EL (cell line): ENCODE results near the gene ZNF746.
"Not testable (repeated sequence)": the region's sequence is repeated elsewhere in the genome, so short reads cannot be mapped to it uniquely, and the experiment has no call there.

Source experiments
- DNase-seq: peaks from one replicate; pipeline ENCODE4 v3.0.0-alpha.2; 2016

Gene ZNF746

DNA sequence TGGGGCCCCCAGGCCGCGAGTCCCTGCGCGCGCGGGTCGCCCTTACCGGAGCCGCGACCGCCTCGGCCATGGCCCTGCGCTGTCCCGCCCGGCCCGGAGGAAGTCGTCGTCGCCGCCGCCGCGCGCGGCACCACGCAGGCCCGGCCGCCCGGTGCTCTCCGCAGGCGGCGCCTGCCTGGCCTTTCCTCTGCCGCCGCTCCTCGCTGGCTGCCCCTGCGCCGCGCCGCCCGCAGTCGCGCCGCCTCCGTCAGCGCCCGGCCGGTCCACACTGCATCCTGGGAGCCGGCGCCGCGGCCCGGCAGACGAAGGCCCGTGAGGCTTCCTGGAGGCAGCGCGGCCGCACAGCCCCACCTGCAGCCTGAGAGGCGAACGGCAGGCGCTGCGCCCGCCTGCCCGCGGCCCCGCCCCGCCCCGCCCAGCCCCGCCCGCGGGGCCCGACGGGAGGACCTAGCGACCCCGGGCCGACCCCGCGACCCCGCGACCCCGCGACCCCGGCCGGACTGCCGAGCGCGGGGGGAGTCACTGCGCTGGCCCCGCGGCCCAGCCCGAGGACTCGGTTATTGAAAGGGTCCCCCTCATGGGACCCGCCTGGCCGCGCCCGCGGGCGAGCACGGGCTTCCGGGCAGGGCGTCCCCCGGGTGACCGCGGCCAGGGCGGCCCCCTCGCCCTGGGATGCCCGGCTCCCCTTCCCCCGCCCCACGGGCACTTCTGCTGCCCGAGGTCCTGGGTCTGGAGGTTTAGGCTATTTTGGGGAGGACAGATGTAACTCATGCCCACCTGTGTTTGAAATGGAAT lies at the start of gene ZNF746:
TSS of gene ZNF746 (minus strand) at position 343 of the 795 bp plus-strand sequence. CDS start at position 70, 273 bp downstream.
- peak; percentile 79 for DNase-seq

DNA sequence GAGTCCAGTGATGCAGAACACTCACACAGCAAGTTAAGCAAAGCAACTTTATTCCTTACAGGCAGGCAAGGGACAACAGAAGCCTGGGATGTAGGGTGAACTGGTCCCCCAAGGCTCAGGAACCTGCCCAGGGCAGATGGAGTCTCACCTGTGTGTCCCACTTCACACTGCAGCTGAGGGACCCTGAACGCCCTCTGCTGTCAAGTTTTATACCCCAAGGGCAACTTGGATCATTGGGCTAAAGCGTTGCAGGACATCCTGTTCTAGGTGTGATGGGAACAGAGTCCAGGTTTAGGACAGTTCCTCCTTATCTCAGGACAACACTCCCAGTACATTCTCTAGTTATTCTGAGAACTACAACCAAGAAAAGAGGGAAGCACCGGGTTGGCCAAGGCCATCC lies 49.5 kb upstream of the ZNF746 start:
- no peak for DNase-seq

DNA sequence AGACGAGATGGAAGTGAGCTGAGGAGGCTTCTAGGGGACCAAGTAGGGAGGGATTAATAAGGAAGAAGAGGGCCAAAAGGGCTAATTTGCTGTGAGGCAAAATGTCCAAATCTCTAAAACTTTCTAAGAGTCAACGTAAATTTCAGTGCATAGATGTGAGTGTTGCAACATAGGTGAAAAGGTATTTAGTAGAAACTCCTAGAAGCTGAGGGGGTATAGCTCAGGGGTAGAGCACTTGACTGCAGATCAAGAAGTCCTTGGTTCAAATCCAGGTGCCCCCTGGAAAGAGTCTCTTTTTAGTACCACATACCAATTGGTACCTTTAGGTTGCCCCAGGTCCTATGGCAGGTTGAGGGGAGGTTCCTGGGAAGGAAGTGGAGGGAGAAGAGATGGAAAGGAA lies 48.7 kb upstream of the ZNF746 start:
- no peak for DNase-seq

DNA sequence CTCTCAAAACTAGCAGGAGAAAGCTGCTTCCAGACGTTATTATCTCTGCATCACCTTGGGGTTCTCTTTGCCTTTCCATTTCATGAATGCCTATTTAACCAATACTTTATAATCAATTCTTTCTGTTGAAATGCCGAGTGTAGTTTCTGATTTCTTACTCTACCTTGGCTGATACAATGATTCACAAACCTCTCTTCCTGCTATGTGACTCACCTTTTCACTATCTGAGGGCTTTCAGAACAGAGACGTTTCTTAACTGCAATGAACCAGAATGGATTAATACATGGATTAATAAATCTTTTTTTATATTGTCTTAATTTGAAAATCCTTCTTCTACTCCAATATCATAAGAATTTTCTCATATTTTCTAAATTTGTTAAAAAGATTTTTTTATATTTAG lies 46.4 kb upstream of the ZNF746 start:
- DNase-seq: no peak

DNA sequence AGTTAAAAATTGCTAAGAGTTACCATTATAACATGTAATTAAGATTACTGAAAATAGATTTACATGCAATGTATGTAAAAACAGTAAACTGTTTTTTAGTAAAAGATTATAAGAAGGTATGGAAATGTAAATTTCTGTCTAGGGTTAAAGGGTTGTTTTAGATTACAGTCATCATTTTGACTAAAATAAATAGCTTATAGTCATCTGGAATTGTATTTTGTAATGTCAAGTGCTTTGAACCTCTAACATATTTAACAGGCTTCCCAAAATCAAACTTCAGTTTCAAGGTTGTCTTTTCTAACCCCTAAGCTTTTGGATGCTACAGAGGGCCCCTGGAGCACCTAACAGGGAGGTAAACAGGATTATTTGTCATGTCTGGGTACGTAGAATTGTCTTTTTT lies 35.0 kb upstream of the ZNF746 start:
- no peak for DNase-seq

DNA sequence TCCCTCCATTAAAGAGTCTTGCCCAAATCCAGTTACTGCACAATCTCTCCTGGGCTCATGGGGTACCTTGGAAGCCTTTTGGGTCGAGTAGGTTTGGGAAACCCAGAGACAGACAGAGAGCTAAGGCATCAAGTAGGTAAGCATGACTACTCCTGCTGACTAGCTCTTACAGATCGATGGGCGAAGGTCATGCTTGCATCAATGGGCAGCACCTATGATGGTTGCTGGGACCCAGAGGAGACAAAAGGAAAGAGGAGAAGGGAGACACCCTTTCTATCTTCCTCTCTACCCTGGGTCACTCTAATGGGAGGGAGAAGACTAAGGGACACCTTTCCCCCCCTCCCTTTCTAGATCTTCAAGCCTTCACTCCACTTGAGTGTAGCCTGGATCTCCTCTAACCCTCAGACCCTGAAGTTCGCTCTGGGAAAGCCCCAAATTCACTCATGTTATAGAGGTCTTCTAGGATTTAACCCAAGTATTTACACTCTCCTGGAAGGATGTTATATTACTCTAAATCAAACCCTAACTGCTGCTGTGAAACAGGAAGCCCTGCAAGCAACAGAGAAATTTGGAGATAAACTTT lies 31.6 kb upstream of the ZNF746 start:
- no peak for DNase-seq

DNA sequence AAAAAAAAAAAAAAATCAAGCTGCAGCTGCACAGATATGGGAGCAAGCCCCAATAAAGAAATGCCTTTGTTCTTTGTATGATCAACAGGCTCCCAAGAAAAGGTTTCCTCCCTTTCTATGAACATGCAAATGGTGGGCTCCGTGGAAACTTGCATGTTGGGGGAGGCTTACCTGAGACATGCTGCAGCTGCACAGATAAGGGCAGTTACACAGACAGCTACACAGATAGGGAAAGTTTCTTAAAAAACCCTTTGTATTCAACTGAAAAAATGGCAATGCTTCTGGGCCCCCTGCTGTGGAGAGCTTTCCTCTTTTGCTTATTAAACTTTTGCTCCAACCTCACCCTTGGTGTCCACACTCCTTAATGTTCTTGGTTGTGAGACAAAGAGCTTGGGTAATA lies 29.8 kb upstream of the ZNF746 start:
- no peak for DNase-seq

DNA sequence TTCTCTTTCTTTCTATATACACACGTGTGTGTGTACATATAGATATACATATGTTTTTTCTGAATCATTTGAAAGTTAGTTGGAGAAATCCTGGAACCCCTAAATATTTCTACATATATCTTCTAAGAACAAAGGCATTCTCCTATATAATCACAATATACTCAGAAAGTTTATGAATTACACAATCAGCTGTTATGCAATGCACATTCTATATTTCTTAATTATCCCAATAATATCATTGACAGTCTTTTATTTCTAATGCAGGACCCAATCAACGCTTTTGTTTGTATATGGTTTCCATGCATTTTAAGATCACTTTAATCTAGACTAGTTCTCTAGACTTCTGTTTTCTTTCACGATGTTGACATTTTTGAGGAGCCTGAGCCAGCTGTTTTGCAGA lies 27.7 kb upstream of the ZNF746 start:
- DNase-seq: no peak

DNA sequence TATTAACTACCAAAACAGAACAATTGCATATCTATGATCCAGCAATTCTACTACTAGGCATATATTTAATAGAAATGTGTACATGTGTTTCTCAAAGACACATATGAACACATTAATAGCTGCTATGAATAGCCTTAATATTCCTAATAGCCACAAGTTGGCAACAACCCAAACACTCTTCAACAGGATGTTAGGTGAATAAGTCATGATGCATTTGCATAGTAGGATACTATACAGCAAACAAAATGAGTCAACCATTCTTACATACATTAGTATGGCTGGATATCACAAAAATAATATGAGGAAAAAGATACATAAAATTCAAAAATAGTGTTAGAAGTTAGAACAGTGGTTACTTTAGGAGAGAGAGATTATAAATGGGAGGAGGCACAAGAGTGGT lies 26.8 kb upstream of the ZNF746 start:
- no peak for DNase-seq

DNA sequence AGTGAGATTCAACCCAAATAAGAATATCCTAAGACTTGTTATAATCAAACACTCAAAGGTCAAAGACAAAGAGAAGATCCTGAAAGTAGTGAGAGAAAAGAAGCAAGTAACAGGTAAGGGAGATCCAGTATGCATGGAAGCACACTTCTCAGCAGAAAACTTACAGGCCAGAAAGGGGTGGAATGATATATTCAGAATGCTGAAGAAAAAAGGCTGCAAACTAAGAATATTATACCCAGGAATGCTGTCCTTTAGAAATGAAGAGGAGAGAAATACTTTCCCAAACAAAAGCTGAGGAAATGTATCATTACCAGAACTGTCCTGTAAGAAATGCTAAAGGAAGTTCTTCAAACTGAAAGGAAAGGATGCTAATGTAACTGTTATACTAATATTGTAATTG lies 12.6 kb upstream of the ZNF746 start:
- no peak for DNase-seq

DNA sequence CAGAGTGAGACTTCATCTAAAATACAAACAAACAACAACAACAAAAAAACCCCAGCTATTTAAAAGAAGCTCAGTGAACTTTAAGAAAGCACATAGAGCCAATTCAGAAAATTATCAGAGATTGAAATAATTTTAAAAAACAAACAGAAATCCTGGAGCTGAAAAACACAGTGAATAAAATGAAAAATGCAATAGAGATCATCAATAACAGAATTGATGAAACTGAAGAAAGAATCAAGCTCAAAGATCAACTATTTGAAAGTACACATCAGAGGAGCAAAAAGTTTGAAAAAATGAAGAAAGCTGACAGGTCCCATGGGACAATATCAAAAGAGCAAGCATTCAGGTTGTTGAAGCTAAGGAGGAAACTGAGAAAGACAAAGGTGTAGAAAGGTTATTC lies 12.2 kb upstream of the ZNF746 start:
- no peak for DNase-seq

DNA sequence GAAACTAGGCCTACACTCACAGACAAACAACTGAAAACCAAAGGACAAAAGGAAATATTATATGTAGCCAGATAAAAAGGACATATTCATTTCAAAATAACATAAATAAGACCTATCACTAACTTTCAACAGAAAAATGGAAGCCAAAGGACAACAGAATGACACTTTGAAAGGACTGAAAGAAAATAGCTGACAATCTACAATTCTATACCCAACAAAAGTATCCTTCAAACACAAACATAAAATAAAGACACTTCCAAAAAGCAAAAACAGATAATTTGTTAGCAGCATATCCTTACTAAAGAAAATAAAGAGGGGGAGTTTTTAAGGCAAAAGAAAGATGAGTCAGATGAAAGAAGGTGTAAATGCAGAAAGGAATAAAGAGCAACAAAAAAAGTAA lies 7.9 kb upstream of the ZNF746 start:
- no peak for DNase-seq

DNA sequence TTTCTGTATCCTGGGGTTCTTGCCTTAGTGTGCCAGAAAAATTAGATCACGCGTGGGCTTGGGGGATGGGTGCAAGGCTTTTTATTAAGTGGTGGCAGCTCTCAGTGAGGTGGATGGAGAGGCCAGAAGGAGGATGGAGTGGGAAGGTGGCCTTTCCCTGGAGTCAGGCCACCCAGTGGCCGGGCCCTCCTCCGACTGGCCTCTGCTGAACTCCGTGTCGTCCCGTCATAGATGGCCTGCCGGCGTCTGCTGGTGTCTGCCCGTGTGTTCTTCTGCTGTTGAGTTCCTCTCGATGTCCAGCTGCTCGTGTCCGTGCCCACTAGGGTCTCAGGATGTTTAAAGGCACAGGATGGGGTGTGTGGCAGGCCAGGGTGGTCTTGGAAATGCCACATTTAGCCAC lies 4.0 kb upstream of the ZNF746 start:
- no peak for DNase-seq

DNA sequence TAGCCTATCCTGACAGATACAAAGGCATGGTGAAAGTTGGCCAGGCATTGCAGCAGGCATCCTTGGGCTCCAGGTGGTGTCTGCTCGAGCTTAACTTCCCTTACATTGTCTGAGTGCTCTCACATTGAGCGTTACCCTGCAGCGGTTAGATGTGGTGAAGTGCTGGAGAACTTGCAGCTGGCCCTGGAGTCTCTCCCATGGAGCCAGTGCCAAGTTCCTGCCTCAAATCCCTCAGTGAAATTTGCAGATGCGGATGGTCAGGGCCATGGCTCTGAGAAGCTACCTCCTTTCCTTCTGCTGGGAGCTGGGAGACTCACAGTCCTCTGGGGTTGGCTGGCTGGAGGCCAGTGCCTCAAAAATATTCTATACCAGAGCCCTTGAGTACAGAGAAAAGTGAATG lies 3.3 kb upstream of the ZNF746 start:
- no peak for DNase-seq

DNA sequence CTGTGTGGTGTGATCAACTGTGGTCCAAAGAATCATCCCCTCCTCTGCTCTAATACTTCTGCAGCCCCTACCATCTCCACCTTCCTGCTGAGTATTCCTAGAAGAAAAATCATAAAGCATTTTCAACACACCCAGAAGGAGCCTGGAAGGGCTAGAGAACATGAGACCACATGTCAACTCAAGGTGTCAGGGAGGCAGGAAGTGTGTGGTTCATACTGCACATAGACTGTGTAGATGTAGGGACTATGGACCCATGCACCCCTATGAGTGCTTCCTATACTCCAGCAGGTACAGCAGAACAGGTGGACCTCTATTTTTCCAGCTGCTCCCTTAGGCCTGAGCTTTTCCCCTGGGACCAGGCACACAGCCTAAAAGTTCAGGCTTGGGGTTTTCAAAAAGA lies 2.6 kb upstream of the ZNF746 start:
- no peak for DNase-seq

DNA sequence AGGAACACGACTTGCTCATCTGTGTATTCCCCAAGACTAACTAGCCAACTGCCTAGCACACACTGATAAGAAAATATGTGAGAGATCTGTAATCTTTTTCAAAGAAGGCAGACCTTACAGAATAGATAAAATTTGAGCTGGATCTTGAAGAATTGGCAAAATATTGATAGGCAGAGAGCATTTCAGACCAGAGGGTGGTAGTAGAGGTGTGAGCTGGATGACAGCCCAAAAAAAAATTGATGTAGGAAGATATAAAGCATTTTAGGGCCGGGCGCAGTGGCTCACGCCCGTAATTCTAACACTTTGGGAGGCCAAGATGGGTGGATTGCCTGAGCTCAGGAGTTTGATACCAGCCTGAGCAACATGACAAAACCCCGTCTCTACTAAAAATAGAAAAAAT lies 1.2 kb upstream of the ZNF746 start:
- no peak for DNase-seq

DNA sequence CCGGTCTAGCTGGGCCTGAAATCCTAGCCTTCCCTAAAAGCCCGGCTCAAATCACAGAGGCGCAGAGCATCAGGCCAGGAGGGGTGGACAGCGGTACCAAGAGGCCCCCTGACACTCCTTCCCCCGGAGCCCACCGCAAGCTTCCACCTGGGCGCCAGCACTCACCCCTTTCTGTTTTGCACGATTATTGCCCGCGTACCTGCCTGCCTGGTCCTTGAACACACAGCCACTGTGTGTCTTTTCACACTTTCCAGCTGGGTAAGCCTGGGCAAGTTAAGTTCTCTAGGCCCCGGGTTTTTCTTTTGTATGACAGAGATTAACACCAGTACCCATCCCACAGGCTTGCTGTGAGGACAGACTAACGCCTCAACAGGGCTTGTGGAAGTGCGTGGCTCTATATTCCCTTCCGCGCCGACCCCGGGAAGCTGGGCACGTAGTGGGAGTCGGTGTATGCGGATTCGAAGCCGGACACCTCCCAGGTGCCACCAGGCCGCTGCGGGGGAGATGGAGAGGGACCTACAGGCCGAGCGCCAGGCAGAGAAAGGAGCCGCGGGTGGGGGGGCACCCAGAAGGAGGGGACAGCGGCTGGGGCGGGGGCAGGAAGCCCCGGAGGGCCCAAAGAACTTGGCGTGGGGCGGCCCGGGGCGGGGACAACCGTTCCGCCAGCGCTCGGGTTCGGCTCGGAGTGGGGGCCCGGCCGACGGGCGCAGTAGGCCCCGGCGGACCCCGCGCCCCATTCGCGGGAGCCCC lies 792 bp downstream of the ZNF746 start:
- peak; percentile 51 for DNase-seq

DNA sequence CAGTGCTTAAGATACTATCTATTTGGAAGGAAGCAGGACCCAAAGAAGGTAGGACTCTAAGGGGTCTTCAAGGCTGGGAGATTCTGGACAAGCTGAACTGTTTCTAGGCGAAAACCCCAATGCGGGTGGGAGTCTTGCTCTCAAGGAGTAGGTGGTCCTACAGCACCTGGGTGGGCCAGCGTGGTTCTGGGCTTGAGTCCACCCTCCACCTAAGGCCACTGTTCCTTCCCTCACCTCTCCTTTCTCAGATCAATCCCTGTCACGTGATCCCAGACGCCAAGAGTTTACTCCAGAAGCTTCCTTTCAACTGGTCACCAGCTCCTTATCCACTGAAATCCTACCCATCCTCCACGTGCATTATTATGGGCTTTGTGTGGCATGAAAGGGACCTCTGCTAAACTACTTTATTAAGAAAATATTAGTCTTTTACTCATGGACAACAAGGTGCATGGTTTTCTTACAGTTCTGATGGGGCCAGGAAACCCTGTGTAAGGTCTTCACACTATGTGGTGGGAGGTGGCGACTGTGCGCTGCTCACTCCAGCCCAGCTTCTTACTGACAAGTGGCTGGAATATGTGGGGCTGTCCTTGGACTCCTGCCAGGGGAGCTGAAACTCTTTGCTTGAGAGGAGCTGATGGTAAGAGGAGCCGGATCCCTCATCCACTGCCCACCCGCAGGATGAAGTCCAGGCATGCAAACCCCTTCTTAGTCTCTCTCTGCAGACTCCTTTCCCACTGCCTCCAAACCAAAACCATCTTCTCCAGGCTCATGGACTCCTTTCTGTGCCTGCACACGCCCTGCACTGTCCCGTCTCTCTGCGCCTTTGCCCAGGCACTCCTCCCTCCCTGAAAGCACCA lies 1.6 kb downstream of the ZNF746 start:
- DNase-seq: peak; percentile 81

DNA sequence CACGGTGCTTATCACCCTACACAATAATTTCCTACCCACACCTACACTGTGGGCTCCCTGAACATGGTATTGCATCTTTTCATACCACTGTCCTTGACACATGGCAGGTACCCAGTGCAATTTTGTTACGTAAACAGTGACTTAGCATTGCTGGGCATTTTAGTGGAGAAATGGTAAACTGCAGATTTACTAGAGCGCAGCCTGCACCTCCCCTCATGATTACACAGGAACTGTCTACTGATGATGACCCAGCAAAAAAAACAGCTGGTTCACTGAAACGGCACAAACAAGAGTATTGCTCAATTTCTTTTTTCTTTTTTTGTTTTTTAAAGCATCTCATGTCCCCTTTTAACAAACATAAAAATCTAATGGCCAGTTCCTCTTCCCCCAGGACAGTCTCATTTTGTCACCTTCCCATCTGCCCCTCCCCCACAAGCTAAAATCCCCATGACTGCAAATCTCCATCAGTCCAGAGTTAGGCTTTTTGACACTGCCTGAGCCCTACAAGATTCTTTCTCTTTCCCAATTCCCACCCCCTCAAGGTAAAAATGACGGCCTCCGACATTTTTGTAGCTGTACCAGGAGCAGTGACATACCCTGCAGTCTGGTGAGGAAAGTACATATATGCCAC lies 2.8 kb downstream of the ZNF746 start:
- DNase-seq: no peak

DNA sequence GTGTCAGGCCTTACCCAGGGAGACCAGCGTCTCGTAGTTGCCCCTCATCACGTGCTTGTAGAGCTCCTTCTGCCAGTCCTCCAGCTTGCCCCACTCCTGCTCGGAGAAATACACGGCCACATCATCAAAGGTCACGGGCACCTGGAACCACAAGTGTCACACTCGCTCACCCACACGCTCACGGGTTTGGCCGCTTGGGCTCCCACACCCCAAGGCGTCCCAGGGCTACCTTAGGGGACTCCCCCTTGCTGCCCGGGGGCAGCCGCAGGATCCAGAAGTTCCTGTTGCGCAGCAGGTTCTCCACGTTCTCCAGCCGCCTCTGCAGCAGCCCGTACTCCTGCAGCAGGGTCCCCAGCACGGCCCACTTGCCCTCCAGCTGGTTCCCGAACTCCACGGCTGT lies 3.6 kb downstream of the ZNF746 start:
- DNase-seq: not testable (repeated sequence)

DNA sequence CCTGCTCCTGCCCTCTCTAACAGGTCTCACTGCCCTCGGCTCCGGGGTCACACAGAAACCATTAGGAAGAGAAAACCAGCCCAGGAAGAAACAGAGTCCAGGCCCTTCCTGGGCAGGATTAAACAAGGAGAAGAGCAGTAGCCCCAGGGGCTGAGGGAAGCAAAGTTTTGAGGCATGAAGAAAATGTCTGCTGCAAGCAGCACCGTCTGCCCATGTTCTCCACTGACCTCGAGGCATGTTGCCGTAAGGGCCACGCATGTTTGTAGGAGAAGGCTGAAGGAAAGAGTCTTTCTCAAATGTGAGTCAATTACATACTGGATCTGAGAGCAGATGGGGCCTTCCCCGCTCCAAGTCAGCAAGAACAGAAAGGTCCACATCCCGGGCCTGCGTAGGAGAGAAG lies 4.2 kb downstream of the ZNF746 start:
- no peak for DNase-seq

DNA sequence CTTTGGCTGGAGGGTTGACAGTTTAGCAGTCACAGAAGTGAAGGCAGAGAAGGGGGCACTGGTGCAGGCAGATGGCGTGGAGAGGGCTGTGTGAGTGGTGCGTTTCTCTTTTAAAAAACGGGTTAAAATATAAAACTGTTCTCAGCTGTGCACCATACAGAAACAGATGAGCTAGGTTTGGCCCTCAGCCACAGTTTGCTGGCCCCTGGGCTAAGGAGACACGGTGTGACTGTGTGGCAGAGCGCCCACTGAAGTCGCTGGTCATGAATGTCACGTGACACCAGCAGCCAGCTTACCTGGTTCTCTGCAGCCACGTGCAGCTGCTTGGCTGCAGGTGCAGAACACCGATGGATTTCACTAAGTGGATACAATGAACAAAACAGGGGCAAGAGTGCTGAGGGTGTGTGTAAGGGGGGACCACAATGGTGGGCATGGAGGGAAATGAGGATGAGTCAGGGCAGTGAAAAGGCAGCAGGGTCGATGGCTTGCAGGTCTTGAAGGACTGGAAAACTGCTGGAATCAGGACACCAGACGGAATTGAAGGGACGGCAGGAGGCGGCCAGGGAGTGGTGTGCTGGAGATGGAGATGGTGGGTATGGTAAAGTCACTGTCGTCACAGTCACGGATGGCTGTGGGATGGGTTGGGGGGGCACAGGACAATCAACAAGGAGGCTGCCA lies 7.4 kb downstream of the ZNF746 start:
- DNase-seq: no peak
